Measurements from ENCODE around the gene NRAS. TPM values are rescaled to one million over a fixed set of nuclear protein-coding genes. Genes with fewer than 3 reads are reported as not detected.

NRAS gene
- total RNA-seq, 1 donor from 2014 or later: 10.7 TPM

- no peak for DNase-seq (ENCODE audit: low spot score in 2 of 2)
- H3K4me3 ChIP-seq: no peak overlapping the region
- H3K9me3 ChIP-seq: no peaks in the 10 kb centered on the region
- no peak overlapping the region for H3K27ac ChIP-seq
- no peaks in the 10 kb centered on the region for H3K4me1 ChIP-seq
- TF ChIP-seq CTCF (IDR thresholded peaks at IDR 0.05): no peak
- intact Hi-C loops (cut with DNase I): no loop called here
- H3K27me3 ChIP-seq: no peaks in the 10 kb centered on the region
- H3K36me3 ChIP-seq: peaks cover 91 to 93% of the 10 kb centered on the region in 2 donors
These were observed 6.9 kb upstream of the NRAS start for GRCh38 chr1:114723457-114723856.

GRCh38 chr1:114720492-114720891, 3.9 kb upstream of the NRAS start:
- Histone ChIP-seq H3K4me3 (no peak overlapping the region), H3K9me3 (no peaks in the 10 kb centered on the region), H3K27me3 (no peaks in the 10 kb centered on the region), H3K27ac (no peak overlapping the region), H3K36me3 (peaks cover 80 to 81% of the 10 kb centered on the region in 2 donors), H3K4me1 (peaks cover 0 to 2% of the 10 kb centered on the region in 2 donors)
- intact Hi-C loops (cut with DNase I): no loop called here
- no peak for DNase-seq (ENCODE audit: low spot score in 2 of 2)
- no peak for TF ChIP-seq CTCF (IDR thresholded peaks at IDR 0.05)

- TF ChIP-seq CTCF (IDR thresholded peaks at IDR 0.05): no peak
- Histone ChIP-seq H3K4me3 (no peak overlapping the region), H3K27me3 (no peaks in the 10 kb centered on the region), H3K4me1 (peaks cover 3 to 11% of the 10 kb centered on the region in 2 donors), H3K36me3 (peaks cover 69 to 70% of the 10 kb centered on the region in 2 donors), H3K9me3 (no peaks in the 10 kb centered on the region), H3K27ac (no peak overlapping the region)
- intact Hi-C loops (cut with DNase I): loop anchor here (5.0 to 10.0 kb wide), 2 partner anchors 207 to 375 kb away; partner anchors contain the start of gene TRIM33
- DNase-seq (ENCODE audit: low spot score in 2 of 2): no peak
These were observed 2.8 kb upstream of the NRAS start for GRCh38 chr1:114719424-114719787.

GRCh38 chr1:114718661-114719423, 2.3 kb upstream of the NRAS start:
- TF ChIP-seq CTCF (IDR thresholded peaks at IDR 0.05): no peak
- Histone ChIP-seq H3K27ac (no peak overlapping the region), H3K36me3 (peaks cover 65 to 66% of the 10 kb centered on the region in 2 donors), H3K4me3 (no peak overlapping the region), H3K27me3 (no peaks in the 10 kb centered on the region), H3K4me1 (peaks cover 3 to 12% of the 10 kb centered on the region in 2 donors), H3K9me3 (no peaks in the 10 kb centered on the region)
- intact Hi-C loops (cut with DNase I): loop anchor here (5.0 to 10.0 kb wide), 2 partner anchors 207 to 374 kb away; partner anchors contain the start of gene TRIM33
- DNase-seq (ENCODE audit: low spot score in 2 of 2): no peak

- no peak for TF ChIP-seq CTCF (IDR thresholded peaks at IDR 0.05)
- Histone ChIP-seq H3K36me3 (peaks cover 42 to 51% of the 10 kb centered on the region in 2 donors), H3K4me1 (peaks cover 3 to 12% of the 10 kb centered on the region in 2 donors), H3K27me3 (no peaks in the 10 kb centered on the region), H3K9me3 (no peaks in the 10 kb centered on the region), H3K27ac (peak overlapping the region; percentile 87 to 95), H3K4me3 (peak overlapping the region; percentile 86 to 99)
- no peak for DNase-seq (ENCODE audit: low spot score in 2 of 2)
- intact Hi-C loops (cut with DNase I): loop anchor here (1.0 to 10.0 kb wide), 5 partner anchors 41 to 371 kb away; partner anchors contain the start of genes BCAS2, CSDE1, DENND2C and TRIM33
These were observed 643 bp downstream of the NRAS start for GRCh38 chr1:114715952-114716303.

All from ascending aorta (tissue), 2 donors.